RPMI8226 (cell line): Measurements from ENCODE around the gene NUBP2.
"Not testable (repeated sequence)": the region's sequence is repeated elsewhere in the genome, so short reads cannot be mapped to it uniquely, and the experiment has no call there.

ENCODE experiments used
- DNase-seq: peaks from one replicate; pipeline ENCODE4 v3.0.0-alpha.2; 2015

The NUBP2 gene

GRCh38 chr16:1787056-1787321, 4.2 kb downstream of the NUBP2 start:
- no peak for DNase-seq

GRCh38 chr16:1787322-1788094, 4.7 kb downstream of the NUBP2 start:
- DNase-seq, result no peak

GRCh38 chr16:1788095-1788707, 5.4 kb downstream of the NUBP2 start:
- DNase-seq, result no peak

GRCh38 chr16:1788708-1789100, 5.9 kb downstream of the NUBP2 start:
- DNase-seq, result no peak

- DNase-seq, result no peak
Measured at GRCh38 chr16:1789643-1790045, 6.9 kb downstream of the NUBP2 start.

- DNase-seq, result no peak
Measured at GRCh38 chr16:1790261-1790610, 7.5 kb downstream of the NUBP2 start.

GRCh38 chr16:1790611-1791255, 8.0 kb downstream of the NUBP2 start:
- DNase-seq, result no peak

GRCh38 chr16:1791256-1791942, 8.6 kb downstream of the NUBP2 start:
- DNase-seq, result no peak

- DNase-seq, result no peak
Measured at GRCh38 chr16:1791943-1792812, 9.4 kb downstream of the NUBP2 start.

- DNase-seq, result no peak
Measured at GRCh38 chr16:1792836-1793577, 10.2 kb downstream of the NUBP2 start.

- no peak for DNase-seq
Measured at GRCh38 chr16:1793578-1794220, 10.9 kb downstream of the NUBP2 start, which contains the start of gene IGFALS. Gene IGFALS (minus strand): TSS chr16:1793705. CDS start chr16:1793652, 53 bp downstream.

GRCh38 chr16:1794221-1794871, 11.6 kb downstream of the NUBP2 start:
- DNase-seq, result no peak

GRCh38 chr16:1794908-1795666, 12.3 kb downstream of the NUBP2 start:
- no peak for DNase-seq

GRCh38 chr16:1799263-1799662, 16.5 kb downstream of the NUBP2 start:
- not testable (repeated sequence) for DNase-seq

- no peak for DNase-seq
Measured at GRCh38 chr16:1800701-1801100, 17.9 kb downstream of the NUBP2 start.

GRCh38 chr16:1807626-1808025, 24.9 kb downstream of the NUBP2 start:
- DNase-seq, result no peak

GRCh38 chr16:1808691-1809090, 25.9 kb downstream of the NUBP2 start:
- DNase-seq, result no peak

GRCh38 chr16:1809281-1809801, 26.6 kb downstream of the NUBP2 start:
- DNase-seq, result no peak

GRCh38 chr16:1810106-1810505, 27.3 kb downstream of the NUBP2 start:
- DNase-seq, result no peak

GRCh38 chr16:1810536-1810935, 27.8 kb downstream of the NUBP2 start:
- no peak for DNase-seq
